ENCODE measurements around the gene NUMBL. TPM values are rescaled to one million over a fixed set of nuclear protein-coding genes. Genes with fewer than 3 reads are reported as not detected.

NUMBL gene
- total and polyA plus RNA-seq, 2 of the 4 experiments (the other 2 are of a cell fraction), result 6.3 to 29.0 TPM

DNA sequence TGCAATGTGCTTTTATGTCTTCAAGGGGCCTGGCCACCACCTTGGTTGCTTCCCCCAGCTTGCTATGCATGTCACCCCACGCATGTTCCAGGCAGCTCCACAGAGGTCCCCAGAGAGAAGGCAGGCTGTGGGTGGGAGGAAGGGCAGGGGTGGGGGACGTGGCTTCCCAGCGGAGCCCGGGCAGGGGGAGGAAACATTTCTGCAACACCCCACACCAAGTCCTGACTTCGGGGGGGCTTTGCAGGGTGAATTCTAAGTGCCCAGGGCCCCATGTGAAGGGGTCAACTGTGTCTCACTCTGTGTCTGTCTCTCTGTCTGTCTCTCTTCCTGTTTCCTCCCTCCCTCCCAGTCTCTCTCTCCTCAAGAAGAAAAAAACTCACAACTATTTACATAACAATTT, 49.7 kb downstream of the NUMBL start:
- Histone ChIP-seq H3K4me1 (ENCODE audit: control insufficient read depth, insufficient read depth, low read length) (peaks cover 16% of the 10 kb centered on the region), H4K91ac (ENCODE audit: insufficient read depth, low read depth, low read length) (peak overlapping the region; percentile 96), H2AFZ (replicated peaks; ENCODE audit: low read length, poor library complexity) (peak overlapping the region; percentile 91), H2BK15ac (ENCODE audit: low read depth, low read length) (peak overlapping the region; percentile 98; the same call in 2 of the 3 replicates), H3K4me3 (ENCODE audit: insufficient read depth, low read depth, low read length) (no peak overlapping the region), H3K9me1 (ENCODE audit: insufficient read depth, low read length) (peaks cover 5% of the 10 kb centered on the region), H2AK5ac (ENCODE audit: low read depth, low read length) (peak overlapping the region; percentile 97), H3K27me3 (ENCODE audit: control insufficient read depth, insufficient read depth, low read length) (no peaks in the 10 kb centered on the region), H3K27ac (ENCODE audit: insufficient read depth, low read length) (peak overlapping the region; percentile 99), H3K4ac (ENCODE audit: low read depth, low read length) (peak overlapping the region; percentile 99), H3K79me1 (ENCODE audit: low read depth in 1 of 2, low read length in 2 of 2) (no peaks in the 10 kb centered on the region), H2BK20ac (ENCODE audit: low read depth, low read length) (peak overlapping the region; percentile 97), H3K9ac (ENCODE audit: low read depth, low read length) (peak overlapping the region; percentile 74), H3K18ac (ENCODE audit: low read depth, low read length) (peak overlapping the region; percentile 98), H3K4me2 (ENCODE audit: low read depth, low read length) (peak overlapping the region; percentile 28; the same call in 1 of the 2 replicates), H2AK9ac (replicated peaks; ENCODE audit: low read depth, low read length, poor library complexity) (peak overlapping the region; percentile 78), H2BK120ac (ENCODE audit: low read depth, low read length) (peak overlapping the region; percentile 96), H3K14ac (replicated peaks; ENCODE audit: low read depth, low read length) (peak overlapping the region; percentile 88), H3K36me3 (ENCODE audit: control insufficient read depth, insufficient read depth, low read length) (no peaks in the 10 kb centered on the region), H3K56ac (ENCODE audit: extremely low read depth, insufficient read depth, low read length) (peak overlapping the region; percentile 76; the same call in 1 of the 2 replicates), H3K9me3 (ENCODE audit: control insufficient read depth, insufficient read depth, low read length) (no peaks in the 10 kb centered on the region), H4K5ac (ENCODE audit: low read depth, low read length) (peak overlapping the region; percentile 97), H2BK5ac (ENCODE audit: low read depth, low read length, poor library complexity, severe bottlenecking) (peak overlapping the region; percentile 76), H3K23ac (ENCODE audit: low read depth, low read length) (peak overlapping the region; percentile 80), H4K8ac (ENCODE audit: low read depth in 2 of 2, low read length in 2 of 2) (peak overlapping the region; percentile 69 to 93), H4K20me1 (ENCODE audit: insufficient read depth, low read length) (no peaks in the 10 kb centered on the region)
- WGBS, 2 experiments (ENCODE audit: extremely low coverage in 2 of 2, insufficient read length in 1 of 2), result no CpG with 5 or more reads among the region's 5 CpGs
- peak; percentile 36; the same call in 1 of the 2 replicates for TF ChIP-seq MAZ (IDR thresholded peaks at IDR 0.05; ENCODE audit: borderline replicate concordance, low read depth, low read length)
- no peak for TF ChIP-seq POLR2A (IDR thresholded peaks at IDR 0.05; ENCODE audit: low read depth, low read length)
- POLR2A ChIA-PET (ENCODE audit: unreplicated experiment), result no interaction called here
- dilution Hi-C loops (cut with HindIII; ENCODE audit: low sequenced_read_pairs, unreplicated experiment), result no loop called here
- no TSS peak for BruUV-seq (replicated peaks)
- CTCF ChIA-PET, result no interaction called here
- DNase-seq (peak; percentile 45), ATAC-seq (ENCODE audit: low read depth) (peak; percentile 51)
- in situ Hi-C loops (cut with MboI; ENCODE audit: low sequenced_read_pairs), result no loop called here
- intact Hi-C loops (cut with micrococcal nuclease), result no loop called here
